RCC 7860 (cell line): ENCODE data around the gene TLK2.
A peak's percentile ranks its signal among the peaks of the same experiment; 100 is the strongest.
"Not testable (repeated sequence)": the region's sequence is repeated elsewhere in the genome, so short reads cannot be mapped to it uniquely, and the experiment has no call there.

ENCODE experiments used
- DNase-seq: peaks from one replicate; pipeline ENCODE4 v3.0.0-alpha.2; 2015; ENCODE audit warnings: low spot score
- FAIRE-seq: peaks from 2 replicates; lab custom pipeline; 2012; peaks lifted over from hg19 to GRCh38; lab: Jason Lieb, UNC

The TLK2 gene

DNA sequence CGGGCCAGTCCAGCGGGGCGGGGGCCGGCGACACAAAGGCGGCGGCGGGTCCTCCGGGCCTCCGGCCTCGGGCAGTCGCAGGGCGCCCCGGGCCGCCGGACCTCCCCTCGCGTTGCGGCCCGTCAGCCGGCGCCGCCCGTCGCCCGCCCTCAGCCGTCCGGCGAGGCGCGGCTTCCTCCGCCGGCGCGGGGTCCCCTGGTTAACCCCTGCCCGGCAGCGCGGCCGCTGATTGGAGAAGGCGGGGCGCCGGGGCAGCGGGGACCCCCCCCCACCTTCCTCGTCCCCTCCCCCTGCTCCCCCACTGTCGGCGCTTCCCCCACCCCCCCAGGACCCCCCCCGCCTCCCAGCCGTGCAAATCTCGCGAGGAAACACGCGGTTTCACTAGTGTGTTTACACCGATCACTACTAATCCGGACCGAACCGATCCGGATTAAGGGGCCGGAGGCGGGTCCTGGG lies at the start of gene TLK2:
Gene TLK2 (plus strand): TSS at position 402 of the 456 bp plus-strand sequence. CDS start 2,301 bp downstream, outside the sequence.
- DNase-seq (peak; percentile 61), FAIRE-seq (no peak)

DNA sequence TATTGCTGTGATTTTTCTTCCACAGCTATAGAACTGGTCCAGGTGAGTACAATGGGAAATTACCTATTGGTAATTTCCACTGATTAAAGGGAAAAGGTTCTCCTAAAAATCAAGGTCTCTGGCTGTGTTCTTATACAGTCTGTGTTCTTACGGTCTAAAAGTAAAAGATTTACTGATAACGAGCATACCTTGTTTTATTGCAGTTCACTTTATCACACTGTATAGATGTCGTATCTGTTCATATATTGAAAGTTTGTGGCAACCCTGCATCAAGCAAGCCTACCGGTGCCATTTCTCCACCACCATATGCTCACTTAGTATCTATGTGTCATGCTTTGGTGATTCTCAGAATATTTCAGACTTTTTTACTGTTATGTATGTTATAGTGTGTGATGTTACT lies 43.4 kb upstream of the TLK2 start:
- DNase-seq, FAIRE-seq: not testable (repeated sequence)

DNA sequence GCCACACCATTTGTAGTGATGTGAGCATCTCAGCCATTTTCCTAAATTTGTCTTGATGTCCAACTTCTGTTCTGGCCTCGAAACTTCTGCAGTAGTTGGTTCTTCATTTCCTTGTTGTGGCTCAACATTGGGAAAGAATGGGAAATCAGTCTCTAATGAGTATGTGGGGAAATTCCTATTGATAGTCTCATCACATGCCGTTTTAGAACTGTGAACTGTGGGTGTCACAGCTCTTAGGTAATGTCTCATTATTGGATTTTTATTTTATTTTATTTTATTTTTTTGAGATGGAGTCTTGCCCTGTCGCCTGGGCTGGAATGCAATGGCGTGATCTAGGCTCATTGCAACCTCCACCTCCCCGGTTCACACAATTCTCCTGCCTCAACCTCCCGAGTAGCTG lies 37.4 kb upstream of the TLK2 start:
- not testable (repeated sequence) for FAIRE-seq, DNase-seq

DNA sequence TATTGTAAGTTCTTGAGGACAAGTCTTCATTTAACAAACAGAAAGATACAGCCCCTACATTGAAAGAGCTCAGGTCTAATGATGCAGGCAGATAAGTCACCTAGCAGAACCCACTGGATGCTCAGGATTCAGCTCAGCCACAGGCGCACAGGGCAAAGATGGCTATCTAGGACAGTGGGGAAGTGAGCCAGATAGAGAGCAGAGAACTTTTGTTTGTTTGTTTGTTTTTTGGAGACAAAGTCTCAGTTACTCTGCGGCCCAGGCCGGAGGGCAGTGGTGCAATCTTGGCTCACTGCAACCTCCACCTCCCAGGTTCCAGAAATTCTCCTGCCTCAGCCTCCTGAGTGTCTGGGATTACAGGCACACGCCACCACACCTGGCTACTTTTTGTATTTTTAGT lies 34.6 kb upstream of the TLK2 start:
- FAIRE-seq (no peak), DNase-seq (no peak)

DNA sequence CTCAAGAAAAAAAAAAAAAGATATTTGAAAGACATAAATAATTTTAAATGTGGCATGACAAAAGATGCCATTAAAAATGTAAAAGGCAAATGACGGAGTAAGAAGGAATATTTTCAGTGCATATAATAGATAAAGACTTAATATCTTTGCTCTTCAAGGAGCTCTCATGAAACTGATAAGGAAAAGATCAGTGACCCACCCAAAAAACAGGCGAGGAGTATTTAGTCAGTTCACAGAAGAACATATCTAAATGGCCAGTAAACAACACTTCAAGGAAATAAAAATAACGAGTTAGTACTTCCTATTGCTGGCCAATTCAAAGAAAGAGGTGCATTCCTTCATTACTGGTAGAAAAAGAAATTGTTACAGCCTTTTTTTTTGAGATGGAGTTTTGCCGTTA lies 32.8 kb upstream of the TLK2 start:
- not testable (repeated sequence) for DNase-seq, FAIRE-seq

DNA sequence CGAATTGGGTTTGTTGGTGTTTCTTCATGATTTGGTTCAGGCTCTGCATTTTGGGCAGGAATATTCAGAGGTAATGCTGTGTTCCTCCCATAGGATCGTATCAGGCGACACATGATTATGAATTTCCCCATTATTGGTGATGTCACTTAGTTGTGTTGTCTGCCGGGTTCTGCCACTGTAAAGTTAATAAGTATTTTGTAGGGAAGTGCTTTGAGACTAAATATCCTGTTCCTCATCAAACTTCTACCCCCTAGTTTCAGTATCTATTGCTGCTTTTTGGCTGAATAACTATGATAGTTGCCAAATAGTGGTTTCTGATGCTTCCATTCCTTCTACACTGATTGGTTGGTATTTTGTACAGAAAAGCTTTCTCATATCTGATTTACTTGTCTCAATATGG lies 26.4 kb upstream of the TLK2 start:
- not testable (repeated sequence) for DNase-seq, FAIRE-seq

DNA sequence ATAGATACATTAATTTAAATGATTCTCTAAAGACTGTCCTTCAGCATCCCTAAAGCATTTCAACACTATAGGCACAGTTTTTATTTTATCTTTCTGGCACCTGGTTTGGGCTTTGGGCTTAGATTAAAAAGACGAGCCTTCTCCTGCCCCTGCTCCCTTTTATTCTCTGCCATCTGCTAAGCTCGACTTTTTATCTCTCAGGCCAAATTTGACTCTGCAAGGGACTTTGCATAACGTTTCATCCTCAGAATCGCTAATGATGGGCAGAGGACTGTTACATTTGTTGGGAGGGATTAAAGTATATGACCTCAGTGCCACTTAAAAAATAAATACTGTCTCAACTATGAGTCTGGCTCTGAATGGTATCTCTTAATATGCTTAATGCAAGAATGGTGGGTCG lies 25.6 kb upstream of the TLK2 start:
- FAIRE-seq, DNase-seq: not testable (repeated sequence)

DNA sequence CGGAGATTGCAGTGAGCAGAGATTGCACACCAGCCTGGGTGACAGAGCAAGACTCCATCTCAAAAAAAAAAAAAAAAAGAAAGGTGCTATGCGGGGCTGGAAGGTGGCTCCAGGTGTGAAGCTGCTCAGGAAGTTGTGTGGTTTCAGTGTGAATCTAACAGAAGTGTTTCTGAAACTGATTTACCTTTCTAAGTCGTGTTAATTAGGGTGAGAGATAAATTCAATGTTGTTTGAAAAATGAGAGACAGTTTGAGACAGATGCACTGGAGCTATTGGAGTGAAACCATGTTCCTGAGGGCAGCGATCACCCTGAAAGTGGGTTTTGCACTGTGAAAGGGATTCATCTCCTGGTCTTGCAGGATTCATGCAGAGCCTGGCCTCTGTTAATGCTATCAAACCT lies 25.0 kb upstream of the TLK2 start:
- DNase-seq, FAIRE-seq: not testable (repeated sequence)

DNA sequence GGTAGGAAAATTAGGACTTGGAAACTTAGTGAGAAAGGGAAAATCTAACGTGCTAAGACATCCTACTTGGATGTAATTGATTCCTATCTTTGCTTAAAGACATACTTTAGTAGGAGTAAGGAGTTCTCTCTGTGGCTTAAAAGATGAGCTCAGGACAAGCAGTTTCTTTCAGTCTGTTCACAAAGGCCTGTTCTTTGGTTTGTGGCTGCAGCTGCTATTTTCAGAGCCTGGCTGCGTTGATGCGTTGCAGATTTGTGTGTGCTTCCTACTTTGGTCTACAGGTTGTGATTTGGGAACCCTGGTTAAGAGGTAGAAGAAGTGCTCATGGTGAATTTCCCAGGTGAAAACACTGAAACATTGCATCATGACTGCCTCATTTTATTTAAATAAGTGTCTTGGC lies 24.5 kb upstream of the TLK2 start:
- DNase-seq, FAIRE-seq: not testable (repeated sequence)

DNA sequence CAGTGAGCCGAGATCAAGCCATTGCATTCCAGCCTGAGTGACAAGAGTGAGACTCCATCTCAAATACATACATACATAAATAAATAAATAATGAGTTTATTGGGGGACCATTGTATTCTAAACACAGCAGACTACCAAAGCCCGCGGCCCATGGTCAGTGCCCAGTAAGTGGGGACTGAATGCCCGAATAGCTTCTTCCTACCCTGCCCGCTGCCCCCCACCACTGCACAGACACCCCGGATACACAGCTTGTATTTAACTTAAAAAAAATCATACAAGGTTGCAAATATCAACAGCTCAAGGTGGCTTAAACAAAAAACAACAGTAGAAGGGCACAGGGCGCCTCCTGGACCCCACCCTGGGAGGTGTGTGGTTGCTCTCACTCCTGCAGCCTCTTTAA lies 22.6 kb upstream of the TLK2 start:
- FAIRE-seq = no peak
- DNase-seq = no peak

DNA sequence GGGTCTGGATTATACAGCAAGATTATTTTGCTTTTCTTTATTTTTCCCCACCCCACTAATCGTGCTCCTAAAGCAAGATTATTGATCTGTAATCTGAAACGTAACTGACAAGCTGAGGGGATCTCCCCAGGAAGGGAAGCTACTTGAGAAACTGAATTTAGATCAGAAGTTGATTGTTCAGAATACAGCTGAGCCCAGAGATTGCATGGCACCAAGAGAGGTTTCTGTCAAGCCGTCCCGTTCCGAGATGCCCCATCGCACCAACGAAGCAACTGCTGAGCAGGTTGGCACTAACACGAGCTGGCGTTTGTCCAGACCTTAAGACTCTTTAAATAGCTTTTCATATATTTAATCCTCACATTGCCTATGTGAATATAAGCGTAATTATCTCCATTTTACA lies 20.1 kb upstream of the TLK2 start:
- not testable (repeated sequence) for FAIRE-seq, DNase-seq

DNA sequence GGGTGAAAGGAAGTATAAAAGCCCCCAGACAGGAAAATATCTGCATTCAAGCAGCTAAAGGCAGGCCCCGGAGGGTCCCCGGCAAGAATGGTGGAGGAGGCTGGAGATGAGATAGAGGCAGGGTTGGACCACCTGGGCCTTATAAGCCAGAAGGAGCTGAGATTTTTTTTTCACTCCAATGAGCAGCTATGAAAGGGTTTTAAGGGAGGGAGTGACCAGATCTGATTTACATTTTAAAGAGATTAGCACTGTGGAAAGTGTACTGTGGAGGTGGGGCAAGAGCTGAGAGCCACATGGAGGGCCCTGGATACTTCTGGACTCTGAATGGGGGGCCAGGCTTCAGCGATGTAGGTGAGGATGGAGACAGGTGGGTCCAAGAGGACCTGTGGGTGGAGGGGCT lies 14.2 kb upstream of the TLK2 start:
- DNase-seq, FAIRE-seq: not testable (repeated sequence)

DNA sequence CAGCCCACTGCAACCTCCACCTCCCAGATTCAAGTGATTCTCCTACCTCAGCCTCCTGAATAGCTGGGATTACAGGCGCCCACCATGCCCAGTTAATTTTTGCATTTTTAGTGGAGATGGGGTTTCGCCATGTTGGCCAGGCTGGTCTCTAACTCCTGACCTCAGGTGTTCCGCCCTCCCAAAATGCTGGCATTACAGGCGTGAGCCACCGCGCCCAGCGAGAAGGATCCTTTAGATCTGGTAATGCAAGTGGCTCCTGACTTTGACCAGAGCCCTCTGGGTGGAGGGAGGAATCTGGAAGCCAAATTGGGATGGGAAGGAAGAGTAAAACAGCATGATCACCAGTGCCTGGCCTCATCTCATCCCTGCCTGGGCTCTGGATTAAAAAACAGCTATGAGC lies 13.4 kb upstream of the TLK2 start:
- DNase-seq, FAIRE-seq: not testable (repeated sequence)

DNA sequence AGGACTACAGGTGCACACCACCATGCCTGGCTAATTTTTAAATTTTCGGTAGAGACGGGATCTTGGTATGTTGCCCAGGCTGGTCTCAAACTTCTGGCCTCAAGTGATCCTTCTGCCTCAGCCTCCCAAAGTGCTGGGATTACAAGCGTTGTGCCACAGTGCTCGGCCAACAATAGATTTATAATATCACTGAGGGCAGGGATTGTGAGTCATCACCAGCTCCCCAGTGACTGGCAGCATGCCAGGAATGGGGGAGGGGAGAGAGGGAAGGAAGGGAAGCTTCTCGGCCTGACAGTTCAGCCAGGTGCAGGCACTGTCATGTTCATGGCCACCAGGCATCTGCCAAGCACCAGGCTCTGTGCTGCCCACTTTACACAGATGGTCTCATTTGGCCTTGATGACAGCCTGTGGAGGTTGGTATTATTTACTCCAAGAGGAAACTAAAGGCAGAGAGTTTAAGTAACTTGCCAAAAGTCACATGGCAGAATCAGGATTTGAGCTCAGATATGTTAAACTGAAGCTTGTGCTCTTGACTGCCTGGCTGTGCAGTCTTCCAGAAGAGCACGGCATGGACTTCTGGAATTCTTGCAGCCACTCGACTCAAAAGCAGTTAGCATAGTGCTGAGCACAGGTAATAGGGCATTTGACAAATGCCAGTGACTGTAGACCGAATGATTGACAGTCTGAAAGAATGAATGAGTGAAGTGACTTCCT lies 7.8 kb upstream of the TLK2 start:
- FAIRE-seq = not testable (repeated sequence)
- peak; percentile 73 for DNase-seq

DNA sequence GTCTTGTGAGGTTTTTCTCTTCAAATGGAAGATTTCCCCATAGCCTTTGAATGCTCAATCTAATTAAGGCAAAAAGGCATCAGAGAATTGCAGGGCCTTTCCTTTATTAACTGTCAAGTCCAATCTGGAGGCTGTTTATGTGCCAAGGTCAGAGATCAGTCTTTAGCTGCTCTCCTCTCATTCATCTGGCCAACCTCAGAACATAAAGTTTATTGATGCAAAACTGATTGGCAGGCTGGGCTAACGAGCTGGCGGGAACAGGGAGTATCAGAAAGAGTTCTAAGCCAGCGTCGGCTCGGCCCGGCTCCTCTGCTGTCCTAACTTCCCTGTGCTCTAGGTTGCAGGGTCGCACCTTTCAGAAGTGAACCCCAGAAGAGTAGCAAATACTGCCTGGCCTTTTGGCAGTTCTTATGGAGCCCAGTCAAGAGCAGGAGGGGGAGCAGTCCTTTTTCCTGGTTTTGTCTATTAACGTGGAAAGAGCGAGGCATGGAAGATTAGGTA lies 7.2 kb upstream of the TLK2 start:
- DNase-seq, FAIRE-seq: not testable (repeated sequence)

DNA sequence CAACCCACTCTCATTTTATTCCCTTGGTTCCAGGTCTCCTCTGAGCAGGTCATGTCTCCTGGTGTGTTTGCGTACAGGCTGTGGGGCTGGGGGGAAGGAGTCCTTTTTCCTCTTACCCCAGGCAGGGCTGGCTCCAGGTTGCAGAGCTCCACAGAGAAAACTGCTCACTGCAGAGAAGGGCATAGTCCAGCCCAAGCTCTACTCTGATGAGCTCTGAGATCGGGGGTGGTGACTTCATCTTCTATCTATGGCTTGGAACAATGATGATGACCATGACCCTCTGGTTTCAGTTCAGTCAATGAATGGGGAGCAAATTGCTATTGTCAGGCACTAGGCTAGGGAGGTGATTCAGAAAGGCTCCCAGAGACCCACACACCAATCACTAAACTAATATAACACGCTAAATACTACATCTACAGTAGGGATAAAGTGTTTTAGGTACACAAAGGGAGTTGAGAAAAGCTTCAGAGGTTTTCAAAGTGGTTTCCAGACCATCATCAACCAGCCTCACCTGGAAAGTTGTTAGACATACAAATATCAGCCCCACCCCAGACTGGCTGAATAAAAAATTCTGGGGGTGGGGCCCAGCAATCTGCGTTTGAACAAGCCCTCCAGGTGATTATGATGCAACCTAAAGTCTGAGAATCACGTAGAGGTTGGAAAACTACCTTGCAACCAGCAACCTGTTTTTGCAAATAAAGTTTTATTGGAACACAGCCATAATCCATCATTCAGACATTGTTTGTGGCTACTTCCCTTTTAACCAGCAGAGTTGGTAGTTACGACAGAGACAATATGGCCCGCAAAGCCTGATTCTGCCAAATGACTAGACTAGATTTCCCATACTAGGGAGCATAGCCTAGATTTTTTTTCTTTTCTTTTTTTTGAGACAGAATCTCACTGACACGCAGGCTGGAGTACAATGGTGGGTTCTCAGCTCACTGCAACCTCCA lies 5.3 kb upstream of the TLK2 start:
- DNase-seq, FAIRE-seq: not testable (repeated sequence)

DNA sequence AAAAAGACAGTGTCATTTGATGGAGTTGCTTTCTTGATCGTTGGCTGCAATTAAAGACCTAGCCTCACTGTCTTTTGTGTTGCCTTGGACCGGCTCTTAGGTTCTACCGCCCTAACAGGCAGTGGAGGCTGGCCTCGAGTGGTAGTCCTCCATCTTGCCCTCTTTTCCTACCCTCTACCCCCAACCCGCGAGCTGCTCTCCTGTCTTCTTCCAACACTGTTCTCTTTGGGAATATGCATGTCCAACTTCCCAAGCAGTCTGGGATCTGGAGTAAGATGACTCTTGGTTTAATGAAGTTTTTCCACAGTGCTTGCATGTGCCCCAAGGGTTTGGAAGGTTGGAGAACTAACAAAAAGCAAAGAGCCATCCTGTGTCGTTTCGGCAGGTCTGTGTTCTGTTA lies 1.5 kb upstream of the TLK2 start:
- FAIRE-seq, DNase-seq: not testable (repeated sequence)

DNA sequence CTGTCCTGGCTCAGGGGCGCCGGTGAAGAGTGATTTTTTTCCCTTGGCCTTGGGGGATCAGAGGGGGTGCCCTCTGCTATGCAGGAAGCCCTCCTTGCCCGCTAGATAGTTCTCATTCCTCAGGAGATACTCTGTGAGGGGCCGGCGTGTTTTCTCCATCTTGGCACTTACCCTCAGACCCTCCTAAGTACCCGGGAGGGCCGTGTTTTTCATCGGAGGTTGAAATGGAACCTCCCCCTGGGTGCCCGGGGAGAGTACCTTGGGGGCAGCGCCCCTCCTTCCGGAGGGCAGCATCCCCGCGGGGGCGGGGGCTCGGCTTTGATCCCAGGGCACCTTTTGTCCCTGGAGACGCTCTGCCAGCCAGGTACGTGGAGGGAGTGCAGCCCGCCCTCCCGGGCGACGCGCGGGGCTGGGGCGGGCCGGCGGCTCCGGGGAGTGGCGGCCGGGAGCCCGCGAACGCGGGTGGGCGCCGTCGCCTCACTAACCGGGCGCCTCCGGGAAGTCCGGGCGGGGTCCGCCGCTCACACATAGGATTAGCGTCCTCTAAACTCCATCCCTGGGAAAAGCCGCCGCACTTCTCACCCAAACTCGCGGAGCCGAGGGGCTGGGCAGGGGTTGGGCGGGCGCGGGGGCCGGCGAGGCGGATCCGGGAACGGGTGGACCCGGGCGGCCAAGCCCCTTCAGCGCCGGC lies 762 bp upstream of the TLK2 start:
- not testable (repeated sequence) for FAIRE-seq, DNase-seq

DNA sequence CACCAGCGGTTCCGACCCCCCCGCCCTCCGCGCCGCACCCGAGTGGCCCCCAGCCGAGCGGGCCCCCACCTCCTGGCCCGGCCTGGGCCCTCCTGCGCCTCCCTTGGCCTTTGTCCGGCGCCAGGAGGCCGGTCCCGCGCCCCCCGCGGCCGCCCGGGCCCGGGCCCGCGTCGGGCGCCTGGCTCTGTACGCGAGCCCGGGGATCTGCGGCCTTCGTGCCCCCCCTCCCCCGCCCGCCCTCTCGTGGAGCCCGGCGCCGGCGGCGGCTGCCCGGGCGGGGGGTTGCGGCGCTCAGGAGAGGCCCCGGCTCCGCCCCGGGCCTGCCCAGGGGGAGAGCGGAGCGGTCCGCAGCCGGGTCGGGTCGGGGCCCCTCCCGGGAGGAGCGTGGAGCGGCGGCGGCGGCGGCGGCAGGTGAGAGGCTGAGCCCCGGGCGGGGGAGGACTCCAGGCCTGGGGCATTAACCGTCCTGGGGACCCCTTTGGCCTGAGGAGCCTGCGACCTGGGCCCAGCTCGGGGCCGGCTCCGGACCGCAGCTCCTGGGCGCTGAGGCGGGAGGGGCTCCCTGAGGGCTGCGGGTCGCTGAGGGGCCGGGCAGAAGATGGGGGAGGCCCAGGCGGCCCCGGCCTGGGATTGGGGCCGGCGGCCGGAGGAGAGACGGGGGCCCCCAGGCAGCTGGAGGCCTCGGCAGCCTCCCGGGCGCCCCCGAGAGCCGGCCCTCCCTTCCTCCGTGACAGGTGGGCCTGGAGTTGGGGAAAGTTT lies 434 bp downstream of the TLK2 start:
- not testable (repeated sequence) for FAIRE-seq, DNase-seq
